GM12875 (cell line): ENCODE data around the gene ERCC8.

ENCODE experiments used
- H3K4me3 ChIP-seq: one replicate; pipeline ENCODE4 v1.5.1; 2011; ENCODE audit warnings: low read depth, low read length, control low read depth
- CTCF ChIP-seq: IDR thresholded peaks from 2 replicates; pipeline ENCODE4 v1.5.1; 2011; ENCODE audit warnings: low read depth, mild to moderate bottlenecking, control low read depth, inconsistent platforms, low read length, moderate library complexity, borderline replicate concordance; ENCODE audit not compliant: insufficient read depth

Gene ERCC8

DNA sequence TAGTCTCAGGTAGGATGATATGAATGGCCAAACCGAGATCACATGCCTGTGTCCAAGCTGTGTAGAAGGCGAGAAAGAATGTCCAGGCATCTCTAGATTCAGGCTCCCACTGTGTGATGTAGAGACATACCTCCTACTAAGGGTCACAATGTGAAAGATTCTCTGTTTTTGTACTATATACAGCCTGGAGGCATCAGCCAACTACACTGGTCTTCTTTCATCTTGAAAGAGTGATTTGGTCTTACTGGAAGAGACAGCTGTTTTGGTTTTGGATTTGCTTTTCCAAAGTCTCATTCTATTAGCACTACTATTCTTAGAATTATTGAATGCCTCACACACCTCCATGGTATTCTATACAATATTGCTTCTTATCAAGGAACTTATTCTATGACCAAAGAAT is 26.4 kb downstream of the ERCC8 start:
- H3K4me3 ChIP-seq, result no peak overlapping the region
- no peak for TF ChIP-seq CTCF

GRCh38 chr5:60916646-60917045 is 28.2 kb downstream of the ERCC8 start:
- H3K4me3 ChIP-seq, result no peak overlapping the region
- no peak for TF ChIP-seq CTCF

DNA sequence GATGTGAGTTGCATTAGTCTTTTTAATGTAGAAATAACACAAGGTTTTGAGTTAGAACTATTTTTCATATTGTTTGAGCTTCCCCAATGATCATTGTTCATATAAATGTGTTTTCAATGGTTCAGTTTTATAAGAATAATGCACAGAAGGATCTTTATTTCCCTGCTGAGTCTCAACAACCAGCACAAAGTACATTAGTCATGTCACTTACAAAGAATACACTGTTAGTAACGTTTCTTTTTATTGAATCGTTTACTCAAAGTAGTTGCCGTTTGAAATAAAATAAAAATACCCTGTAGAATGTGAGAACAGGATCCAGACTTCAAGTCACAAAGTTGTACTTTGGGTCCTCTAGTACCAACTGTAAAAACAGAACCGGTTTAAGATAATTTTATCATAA is 41.5 kb downstream of the ERCC8 start:
- TF ChIP-seq CTCF, result no peak
- no peak overlapping the region for H3K4me3 ChIP-seq

DNA sequence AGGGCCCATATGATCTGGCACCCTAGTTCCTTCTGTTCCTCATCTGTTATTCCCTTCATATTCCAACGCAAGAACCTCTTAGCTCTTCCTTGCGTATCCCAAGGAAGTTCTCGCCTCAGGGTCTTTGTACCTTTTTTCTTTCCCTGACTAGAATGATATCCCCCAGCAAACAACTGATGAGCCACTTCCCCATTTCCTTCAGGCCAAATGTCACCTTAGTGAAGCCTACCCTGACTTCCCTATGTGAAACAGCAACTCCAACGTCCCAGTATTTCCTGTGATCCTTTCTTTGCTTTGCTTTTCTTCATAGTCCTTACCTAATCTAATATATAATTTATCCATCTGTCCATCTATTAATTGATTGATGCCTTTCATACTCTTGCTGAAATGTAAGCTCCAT is 47.9 kb downstream of the ERCC8 start:
- H3K4me3 ChIP-seq, result no peak overlapping the region
- TF ChIP-seq CTCF, result no peak

- no peak for TF ChIP-seq CTCF
- H3K4me3 ChIP-seq, result no peak overlapping the region
Measured at GRCh38 chr5:60893521-60893920, 51.3 kb downstream of the ERCC8 start.

- no peak for TF ChIP-seq CTCF
- no peak overlapping the region for H3K4me3 ChIP-seq
Measured at GRCh38 chr5:60891667-60892066, 53.2 kb downstream of the ERCC8 start.

DNA sequence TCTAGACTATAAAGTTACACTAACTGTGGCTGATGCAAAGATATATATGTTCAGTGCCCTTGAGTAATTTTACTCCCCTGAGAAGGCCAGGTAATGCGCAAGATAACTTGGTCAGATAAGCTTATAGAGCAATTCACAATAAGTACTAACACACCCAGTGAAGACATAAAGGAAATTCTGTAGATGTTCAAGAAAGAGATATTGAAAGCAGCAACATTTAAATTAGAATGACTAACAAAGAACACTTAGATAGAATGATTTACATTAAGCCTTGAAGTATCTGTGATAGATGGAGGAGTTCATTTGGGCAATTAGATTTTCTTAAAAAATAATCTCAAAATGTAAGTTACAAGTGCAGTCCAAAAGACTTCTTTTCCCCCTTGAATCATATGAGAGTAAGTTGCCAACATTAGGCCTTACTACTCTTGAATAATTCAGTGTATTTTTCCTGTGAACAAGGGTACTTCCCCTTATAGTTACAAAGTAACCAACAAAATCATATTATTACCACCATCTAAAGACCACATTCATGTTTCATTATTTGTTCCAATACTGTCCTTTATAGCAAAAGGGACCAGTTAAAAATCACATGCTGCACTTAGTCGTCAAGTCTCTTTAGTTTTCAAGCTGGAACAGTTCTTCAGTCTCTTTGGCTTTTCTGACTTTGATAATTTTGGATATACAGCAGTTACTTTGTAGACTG is 56.4 kb downstream of the ERCC8 start:
- no peak overlapping the region for H3K4me3 ChIP-seq
- no peak for TF ChIP-seq CTCF
